Thyroid gland (tissue), 4 donors: ENCODE measurements around the gene TRAF4. TPM values are rescaled to one million over a fixed set of nuclear protein-coding genes. Genes with fewer than 3 reads are reported as not detected.
"Not testable (repeated sequence)": the region's sequence is repeated elsewhere in the genome, so short reads cannot be mapped to it uniquely, and the experiment has no call there.

Experiments used
- DNase-seq, 2 donors: peaks; one replicate each; pipeline ENCODE4 v3.0.0-alpha.2; 2019
- H3K27ac ChIP-seq, 3 donors: fragments of 200-600 bp; sonication (generic); 1 replicate in 2 of 3; 2 replicates in 1 of 3; pipeline ENCODE4 v1.5.1; 2016 to 2019; ENCODE audit warnings: mild to moderate bottlenecking in 1 of 3, moderate library complexity in 1 of 3
- H3K27me3 ChIP-seq: fragments of 200-600 bp; sonication (generic); one replicate; pipeline ENCODE4 v1.5.1; 2019
- H3K36me3 ChIP-seq, 2 donors: fragments of 200-600 bp; sonication (generic); one replicate each; pipeline ENCODE4 v1.5.1; 2016 to 2019
- H3K4me1 ChIP-seq, 2 donors: fragments of 200-600 bp; sonication (generic); one replicate each; pipeline ENCODE4 v1.5.1; 2017 to 2019
- H3K4me3 ChIP-seq, 3 donors: fragments of 200-600 bp; sonication (generic); replicated peaks in 1 of 3; 1 replicate in 2 of 3; 2 replicates in 1 of 3; pipeline ENCODE4 v1.5.1; 2016; ENCODE audit warnings: mild to moderate bottlenecking in 1 of 3
- H3K9me3 ChIP-seq: fragments of 200-600 bp; sonication (generic); one replicate; pipeline ENCODE4 v1.5.1; 2017
- CTCF ChIP-seq, 6 experiments: fragments of 200-600 bp in 3 of 6; fragments of 450-650 bp in 3 of 6; sonication (generic) in 3 of 6; IDR thresholded peaks; one replicate each; pipeline ENCODE4 v1.5.1; 2016 to 2019; ENCODE audit warnings: antibody characterized with exemption in 6 of 6, mild to moderate bottlenecking in 2 of 6, inconsistent platforms in 1 of 6, moderate library complexity in 1 of 6
- POLR2A ChIP-seq, 2 donors: fragments of 450-650 bp; IDR thresholded peaks; one replicate each; pipeline ENCODE4 v1.6.1; 2017; ENCODE audit warnings: antibody characterized with exemption in 2 of 2, mild to moderate bottlenecking in 2 of 2, moderate library complexity in 1 of 2
- WGBS, 2 donors: methylation state at CpG; one replicate each; pipeline ENCODE4 v1.1.5; 2017; 5-methylcytosine and 5-hydroxymethylcytosine counted together
- intact Hi-C: fragments of 100-400 bp; cut with DNase I; formaldehyde crosslinking; loops from one replicate; pipeline ENCODE4 v1.15.1; 2023
- total RNA-seq, 4 donors: library from RNA; depleted of rRNA; stranded (reverse); fragments of >200 nt; gene quantifications; one replicate each; pipeline ENCODE4 v1.2.3, GENCODE V29; 2016

The TRAF4 gene
- total RNA-seq, 4 donors from 2014 or later = 33.3 to 64.3 (median 44.3) TPM

DNA sequence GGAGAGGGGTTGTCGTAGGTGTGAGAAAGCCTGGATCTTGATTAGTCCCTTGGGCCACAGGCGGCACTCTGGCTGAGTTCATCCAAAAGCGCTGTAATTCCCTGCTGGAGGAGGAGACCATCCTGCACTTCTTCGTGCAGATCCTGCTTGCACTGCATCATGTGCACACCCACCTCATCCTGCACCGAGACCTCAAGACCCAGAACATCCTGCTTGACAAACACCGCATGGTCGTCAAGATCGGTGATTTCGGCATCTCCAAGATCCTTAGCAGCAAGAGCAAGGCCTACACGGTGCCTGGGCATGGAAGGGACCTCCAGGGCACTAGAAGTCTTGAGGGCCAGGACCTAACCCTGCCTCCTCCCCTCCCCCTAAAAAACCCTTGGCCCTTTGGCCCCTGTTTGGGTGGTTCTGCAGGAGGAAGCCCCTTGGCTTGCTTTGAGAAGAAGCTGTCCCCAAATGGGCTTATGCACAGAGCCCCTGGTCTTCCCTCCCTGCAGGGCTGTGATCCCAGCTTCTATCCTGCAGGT, 9.0 kb upstream of the TRAF4 start:
- DNase-seq = no peak
- intact Hi-C loops = no loop called here
- no peaks in the 10 kb centered on the region for H3K9me3 ChIP-seq
- no peaks in the 10 kb centered on the region for H3K36me3 ChIP-seq
- peaks cover 9 to 10% of the 10 kb centered on the region in 2 donors for H3K4me1 ChIP-seq
- 87 to 91% methylated on average over 7 to 10 of the region's 10 CpGs for WGBS, 2 donors
- no peak overlapping the region for H3K27ac ChIP-seq
- H3K4me3 ChIP-seq = no peak overlapping the region
- TF ChIP-seq CTCF (IDR thresholded peaks at IDR 0.05) (no peak), POLR2A (IDR thresholded peaks at IDR 0.05) (no peak)
- no peaks in the 10 kb centered on the region for H3K27me3 ChIP-seq

DNA sequence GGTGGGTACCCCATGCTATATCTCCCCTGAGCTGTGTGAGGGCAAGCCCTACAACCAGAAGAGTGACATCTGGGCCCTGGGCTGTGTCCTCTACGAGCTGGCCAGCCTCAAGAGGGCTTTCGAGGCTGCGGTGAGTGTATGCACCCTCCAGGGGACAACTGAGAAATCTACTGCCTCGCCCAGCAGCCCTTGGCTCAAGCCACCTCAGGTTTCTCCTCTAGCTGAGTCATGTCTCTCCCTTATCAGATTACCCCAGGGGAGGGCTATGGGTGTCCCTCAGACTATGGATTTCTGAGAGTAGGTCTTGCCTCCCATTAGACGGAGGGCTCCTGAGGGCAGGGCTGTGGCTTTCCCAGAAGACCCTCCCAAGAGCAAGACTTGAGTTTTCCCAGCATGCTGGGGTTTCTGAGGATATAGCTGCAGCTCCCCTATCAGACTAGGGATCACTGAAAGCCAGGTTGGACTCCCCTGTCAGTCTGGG, 8.5 kb upstream of the TRAF4 start:
- Histone ChIP-seq H3K9me3 (no peaks in the 10 kb centered on the region), H3K4me1 (peaks cover 9 to 10% of the 10 kb centered on the region in 2 donors), H3K36me3 (no peaks in the 10 kb centered on the region), H3K27ac (no peak overlapping the region), H3K4me3 (no peak overlapping the region), H3K27me3 (no peaks in the 10 kb centered on the region)
- 87 to 92% methylated on average over 5 of the region's 5 CpGs for WGBS, 2 donors
- intact Hi-C loops = no loop called here
- TF ChIP-seq CTCF (IDR thresholded peaks at IDR 0.05) (no peak), POLR2A (IDR thresholded peaks at IDR 0.05) (no peak)
- DNase-seq = no peak

DNA sequence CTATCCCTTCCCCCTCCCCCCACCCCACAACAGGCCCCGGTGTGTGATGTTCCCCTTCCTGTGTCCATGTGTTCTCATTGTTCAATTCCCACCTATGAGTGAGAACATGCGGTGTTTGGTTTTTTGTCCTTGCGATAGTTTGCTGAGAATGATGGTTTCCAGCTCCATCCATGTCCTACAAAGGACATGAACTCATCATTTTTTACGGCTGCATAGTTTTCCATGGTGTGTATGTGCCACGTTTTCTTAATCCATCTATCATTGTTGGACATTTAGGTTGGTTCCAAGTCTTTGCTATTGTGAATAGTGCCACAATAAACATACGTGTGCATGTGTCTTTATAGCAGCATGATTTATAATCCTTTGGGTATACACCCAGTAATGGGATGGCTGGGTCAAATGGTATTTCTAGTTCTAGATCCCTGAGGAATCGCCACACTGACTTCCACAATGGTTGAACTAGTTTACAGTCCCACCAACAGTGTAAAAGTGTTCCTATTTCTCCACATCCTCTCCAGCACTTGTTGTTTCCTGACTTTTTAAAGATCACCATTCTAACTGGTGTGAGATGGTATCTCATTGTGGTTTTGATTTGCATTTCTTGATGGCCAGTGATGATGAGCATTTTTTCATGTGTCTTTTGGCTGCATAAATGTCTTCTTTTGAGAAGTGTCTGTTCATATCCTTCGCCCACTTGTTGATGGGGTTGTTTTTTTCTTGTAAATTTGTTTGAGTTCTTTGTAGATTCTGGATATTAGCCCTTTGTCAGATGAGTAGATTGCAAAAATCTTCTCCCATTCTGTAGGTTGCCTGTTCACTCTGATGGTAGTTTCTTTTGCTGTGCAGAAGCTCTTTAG, 7.7 kb upstream of the TRAF4 start:
- WGBS, 2 donors = 95 to 97% methylated on average over 7 of the region's 8 CpGs
- H3K4me1 ChIP-seq, H3K27me3 ChIP-seq, H3K27ac ChIP-seq, H3K9me3 ChIP-seq, intact Hi-C loops, H3K4me3 ChIP-seq, DNase-seq, H3K36me3 ChIP-seq: not testable (repeated sequence)

DNA sequence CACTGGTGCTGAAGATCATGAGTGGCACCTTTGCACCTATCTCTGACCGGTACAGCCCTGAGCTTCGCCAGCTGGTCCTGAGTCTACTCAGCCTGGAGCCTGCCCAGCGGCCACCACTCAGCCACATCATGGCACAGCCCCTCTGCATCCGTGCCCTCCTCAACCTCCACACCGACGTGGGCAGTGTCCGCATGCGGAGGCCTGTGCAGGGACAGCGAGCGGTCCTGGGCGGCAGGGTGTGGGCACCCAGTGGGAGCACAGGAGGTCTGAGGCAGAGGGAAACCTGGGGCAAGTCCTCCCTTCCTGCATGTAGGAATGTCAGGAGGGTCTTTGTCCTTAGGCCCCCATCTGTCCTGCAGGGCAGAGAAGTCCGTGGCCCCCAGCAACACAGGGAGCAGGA, 6.5 kb upstream of the TRAF4 start:
- Histone ChIP-seq H3K27me3 (no peaks in the 10 kb centered on the region), H3K4me1 (peaks cover 9 to 10% of the 10 kb centered on the region in 2 donors), H3K4me3 (no peak overlapping the region), H3K9me3 (no peaks in the 10 kb centered on the region), H3K27ac (no peak overlapping the region), H3K36me3 (no peaks in the 10 kb centered on the region)
- TF ChIP-seq POLR2A (IDR thresholded peaks at IDR 0.05) = no peak
- DNase-seq = no peak
- 77 to 93% methylated on average over 5 to 12 of the region's 12 CpGs for WGBS, 2 donors
- intact Hi-C loops = no loop called here

DNA sequence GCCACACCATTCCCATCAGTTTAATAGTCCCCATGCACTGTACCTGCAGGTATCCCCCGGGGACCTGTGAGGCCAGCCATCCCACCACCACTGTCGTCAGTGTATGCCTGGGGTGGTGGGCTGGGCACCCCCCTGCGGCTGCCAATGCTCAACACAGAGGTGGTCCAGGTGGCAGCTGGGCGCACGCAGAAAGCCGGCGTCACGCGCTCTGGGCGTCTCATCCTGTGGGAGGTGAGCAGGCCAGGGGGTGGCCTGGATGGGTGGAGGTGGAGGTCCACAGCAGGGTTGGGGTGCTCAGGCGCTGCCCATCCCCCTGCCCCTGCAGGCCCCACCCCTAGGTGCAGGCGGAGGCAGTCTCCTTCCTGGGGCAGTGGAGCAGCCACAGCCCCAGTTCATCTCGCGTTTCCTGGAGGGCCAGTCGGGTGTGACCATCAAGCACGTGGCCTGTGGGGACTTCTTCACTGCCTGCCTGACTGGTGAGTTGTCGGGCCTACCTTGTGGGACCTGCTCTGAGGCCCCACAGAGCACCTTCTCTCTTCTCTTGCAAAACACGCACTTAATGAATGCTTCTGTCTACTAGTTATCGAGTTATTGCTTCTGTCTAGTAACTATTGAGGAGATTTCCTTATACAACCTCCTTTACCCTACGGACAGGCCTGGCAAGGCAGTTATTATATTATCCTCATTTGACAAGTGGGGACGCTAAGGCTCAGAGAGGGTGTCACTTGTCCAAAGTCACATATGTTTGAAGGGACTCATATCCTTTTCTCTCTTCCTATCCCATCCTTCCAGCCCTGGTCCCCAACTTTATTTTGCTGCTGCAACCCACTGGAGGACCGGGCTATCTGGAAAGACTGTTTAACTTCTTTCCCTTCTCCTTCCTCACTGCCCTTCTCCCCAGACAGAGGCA, 5.8 kb upstream of the TRAF4 start:
- TF ChIP-seq POLR2A (IDR thresholded peaks at IDR 0.05) (no peak), CTCF (IDR thresholded peaks at IDR 0.05) (no peak)
- peaks cover 10 to 17% of the 10 kb centered on the region in 2 donors for H3K4me1 ChIP-seq
- H3K27me3 ChIP-seq = no peaks in the 10 kb centered on the region
- intact Hi-C loops = no loop called here
- peak; percentile 69 to 73 for DNase-seq
- WGBS, 2 donors = 66 to 84% methylated on average over 6 to 13 of the region's 22 CpGs
- no peak overlapping the region for H3K27ac ChIP-seq
- no peaks in the 10 kb centered on the region for H3K9me3 ChIP-seq
- H3K36me3 ChIP-seq = no peaks in the 10 kb centered on the region
- no peak overlapping the region for H3K4me3 ChIP-seq
